GM04504 (cell line): ENCODE results near the gene TEX19.
A peak's percentile ranks its signal among the peaks of the same experiment; 100 is the strongest.

Experiments used
- DNase-seq: peaks from one replicate; pipeline ENCODE4 v3.0.0-alpha.2; 2012; ENCODE audit warnings: low read depth

Gene TEX19

GRCh38 chr17:82390860-82391435, 31.9 kb downstream of the TEX19 start:
- no peak for DNase-seq

DNA sequence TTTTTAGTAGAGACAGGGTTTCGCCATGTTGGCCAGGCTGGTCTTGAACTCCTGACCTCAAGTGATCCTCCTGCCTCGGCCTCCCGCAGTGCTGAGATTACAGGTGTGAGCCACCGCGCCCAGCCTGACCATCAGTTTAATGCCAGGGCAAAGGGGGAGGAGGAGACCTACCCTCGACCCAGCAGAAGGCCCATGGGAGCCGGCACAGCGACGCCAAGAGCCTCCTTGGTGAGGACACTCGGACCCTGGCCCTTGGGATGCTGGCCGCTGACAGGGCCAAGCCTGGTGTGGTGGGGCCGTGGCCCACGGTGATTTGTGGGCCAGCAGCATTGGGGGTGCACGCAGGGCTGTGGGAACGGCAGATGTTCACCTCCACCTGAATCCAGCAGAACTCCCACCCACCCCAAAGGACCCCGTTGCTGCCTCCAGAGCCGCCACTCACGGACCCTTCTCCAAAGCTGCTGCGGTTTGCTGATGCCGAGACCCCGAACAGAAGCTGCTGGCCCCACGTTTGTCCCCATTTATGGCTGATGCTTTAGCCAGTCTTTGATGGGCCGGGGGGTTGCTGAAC, 32.5 kb downstream of the TEX19 start:
- no peak for DNase-seq

- DNase-seq: no peak
Measured at GRCh38 chr17:82392209-82392920, 33.3 kb downstream of the TEX19 start.

- DNase-seq: no peak
Measured at GRCh38 chr17:82392941-82393340, 33.9 kb downstream of the TEX19 start.

- no peak for DNase-seq
Measured at GRCh38 chr17:82394278-82394677, 35.2 kb downstream of the TEX19 start.

- DNase-seq: peak; percentile 99
Measured at GRCh38 chr17:82396601-82397435, 37.8 kb downstream of the TEX19 start.

- no peak for DNase-seq
Measured at GRCh38 chr17:82397449-82398335, 38.6 kb downstream of the TEX19 start.

DNA sequence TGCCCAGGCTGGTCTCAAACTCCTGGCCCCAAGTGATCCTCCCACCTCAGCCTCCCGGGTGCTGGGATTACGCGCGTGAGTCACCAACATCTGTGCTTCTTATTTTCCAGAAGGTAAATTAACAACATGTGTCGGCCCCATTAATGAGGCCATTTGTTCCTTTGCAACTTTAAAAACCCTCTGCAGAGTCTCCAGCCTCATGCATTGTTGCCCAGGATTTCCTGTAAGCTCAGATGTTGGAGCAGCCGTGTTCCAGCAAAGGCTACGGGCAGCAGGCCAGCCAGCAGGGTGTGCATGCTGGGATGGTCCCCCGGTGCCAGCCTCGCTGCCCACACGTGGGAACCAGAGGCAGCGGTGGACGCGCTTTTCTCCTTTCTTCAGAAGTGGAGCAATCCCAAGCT, 40.0 kb downstream of the TEX19 start:
- peak; percentile 89 for DNase-seq

- no peak for DNase-seq
Measured at GRCh38 chr17:82399601-82400101, 40.6 kb downstream of the TEX19 start.

- no peak for DNase-seq
Measured at GRCh38 chr17:82400206-82400605, 41.2 kb downstream of the TEX19 start.

- no peak for DNase-seq
Measured at GRCh38 chr17:82400830-82401229, 41.8 kb downstream of the TEX19 start.

DNA sequence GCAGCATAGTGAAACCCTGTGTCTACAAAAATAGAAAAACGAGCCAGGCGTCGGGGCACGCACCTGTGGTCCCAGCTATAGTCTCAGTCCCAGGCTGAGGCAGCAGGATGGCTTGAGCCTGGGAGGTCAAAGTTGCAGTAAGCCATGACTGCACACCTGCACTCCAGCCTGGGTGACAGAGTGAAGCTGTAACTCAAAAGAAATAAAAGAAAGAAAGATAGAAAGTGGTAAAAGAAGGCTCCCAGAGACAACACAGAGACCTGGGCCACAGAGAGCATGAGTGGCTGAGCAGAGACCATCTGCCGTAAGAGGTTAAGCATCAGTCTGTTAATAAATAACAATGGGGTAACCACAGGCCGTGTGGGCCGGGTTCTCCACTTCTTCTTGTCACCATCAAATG, 43.8 kb downstream of the TEX19 start:
- no peak for DNase-seq

DNA sequence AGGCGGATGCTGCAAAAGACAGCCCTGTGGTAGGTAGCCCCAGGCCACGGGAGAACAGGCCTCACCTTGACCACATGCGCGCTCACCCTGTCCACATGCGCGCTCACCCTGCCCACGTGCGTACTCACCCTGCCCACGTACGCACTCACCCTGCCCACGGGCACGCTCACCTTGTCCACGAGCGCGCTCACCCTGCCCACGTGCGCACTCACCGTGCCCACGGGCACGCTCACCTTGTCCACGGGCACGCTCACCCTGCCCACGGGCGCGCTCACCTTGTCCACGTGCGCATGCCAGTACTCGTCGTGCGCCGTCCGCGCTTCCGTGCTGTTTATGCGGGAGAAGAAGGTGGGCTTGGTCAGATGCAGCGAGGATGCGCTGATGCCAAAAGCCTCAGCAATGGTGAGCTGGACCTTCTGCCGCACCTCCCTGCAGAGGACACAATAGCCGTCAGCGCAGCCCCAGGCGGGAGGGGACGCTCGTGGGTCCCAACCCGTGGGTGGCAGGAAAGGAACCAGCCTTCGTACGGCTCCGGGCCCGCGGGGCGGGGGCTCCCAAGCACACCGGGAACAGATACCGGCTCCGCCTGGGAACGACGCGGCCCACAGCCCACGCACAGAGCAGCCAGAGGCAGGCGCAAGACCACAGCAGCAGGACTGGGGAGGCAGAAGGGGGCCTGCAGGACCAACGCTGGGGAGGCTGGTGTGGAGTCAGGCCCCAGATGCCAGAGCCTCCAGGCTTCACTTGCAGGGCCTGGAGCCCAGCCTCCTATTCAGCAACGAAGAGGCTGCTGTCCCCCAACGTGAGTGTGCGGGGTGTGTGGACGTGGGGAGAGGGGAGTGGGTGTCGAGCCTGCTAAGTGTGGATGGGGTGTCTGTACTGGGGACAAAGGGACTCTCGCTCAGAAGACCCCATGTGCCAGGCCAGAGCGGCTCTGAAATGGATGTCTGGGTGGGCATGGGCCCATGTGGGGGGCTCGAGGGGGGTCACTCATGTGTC, 44.9 kb downstream of the TEX19 start:
- no peak for DNase-seq

DNA sequence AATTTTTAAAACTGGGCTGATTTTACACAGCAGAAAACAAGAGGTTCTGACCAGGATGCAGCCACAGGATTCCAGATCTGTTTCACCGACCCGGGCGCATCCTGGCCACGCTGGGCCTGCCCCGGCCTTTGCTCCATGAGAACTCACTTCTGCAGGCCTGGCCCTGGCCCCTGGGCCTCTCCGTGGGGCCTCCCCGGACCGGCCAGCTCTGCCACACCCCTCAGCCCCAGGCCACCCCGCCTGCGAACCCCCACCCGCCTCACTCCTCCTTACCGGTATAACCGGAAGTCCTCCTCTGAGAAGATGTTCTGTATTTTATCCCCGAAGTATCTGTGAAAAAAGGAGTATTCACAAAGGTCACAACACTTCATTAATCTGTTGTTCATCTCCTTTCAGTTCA, 46.0 kb downstream of the TEX19 start:
- DNase-seq: no peak

- DNase-seq: no peak
Measured at GRCh38 chr17:82406131-82406671, 47.2 kb downstream of the TEX19 start.

GRCh38 chr17:82407255-82407654, 48.2 kb downstream of the TEX19 start:
- no peak for DNase-seq

DNA sequence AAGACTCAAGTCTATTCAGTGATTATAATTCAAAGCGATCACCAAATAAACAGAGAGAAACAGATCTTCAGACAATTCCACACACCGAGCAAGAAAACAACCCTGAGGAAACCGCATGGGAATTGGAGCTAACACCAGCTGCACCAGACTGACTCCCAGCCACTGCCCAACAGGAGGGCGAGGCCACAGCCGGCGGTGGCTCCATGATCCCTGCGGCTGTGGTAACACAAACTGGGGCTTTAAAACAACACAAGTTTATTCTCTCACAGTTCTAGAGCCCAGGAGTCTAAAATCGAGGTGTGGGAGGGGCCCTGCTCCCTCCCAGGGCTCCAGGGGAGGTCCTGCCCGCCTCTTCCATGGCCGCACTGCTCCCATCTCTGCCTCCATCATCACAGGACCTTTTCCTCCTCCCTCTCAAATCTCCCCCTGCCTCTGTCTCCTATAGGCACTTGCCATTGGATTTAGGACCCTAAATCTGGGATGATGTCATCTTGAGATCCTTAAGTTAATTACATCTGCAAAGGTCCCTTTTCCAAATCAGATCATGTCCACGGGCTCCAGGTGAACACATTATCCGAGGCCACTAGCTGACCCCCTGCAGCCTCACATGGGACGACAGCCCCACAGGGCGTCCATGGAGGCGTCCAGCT, 49.4 kb downstream of the TEX19 start:
- DNase-seq: no peak

- DNase-seq: no peak
Measured at GRCh38 chr17:82408938-82409318, 49.9 kb downstream of the TEX19 start.

DNA sequence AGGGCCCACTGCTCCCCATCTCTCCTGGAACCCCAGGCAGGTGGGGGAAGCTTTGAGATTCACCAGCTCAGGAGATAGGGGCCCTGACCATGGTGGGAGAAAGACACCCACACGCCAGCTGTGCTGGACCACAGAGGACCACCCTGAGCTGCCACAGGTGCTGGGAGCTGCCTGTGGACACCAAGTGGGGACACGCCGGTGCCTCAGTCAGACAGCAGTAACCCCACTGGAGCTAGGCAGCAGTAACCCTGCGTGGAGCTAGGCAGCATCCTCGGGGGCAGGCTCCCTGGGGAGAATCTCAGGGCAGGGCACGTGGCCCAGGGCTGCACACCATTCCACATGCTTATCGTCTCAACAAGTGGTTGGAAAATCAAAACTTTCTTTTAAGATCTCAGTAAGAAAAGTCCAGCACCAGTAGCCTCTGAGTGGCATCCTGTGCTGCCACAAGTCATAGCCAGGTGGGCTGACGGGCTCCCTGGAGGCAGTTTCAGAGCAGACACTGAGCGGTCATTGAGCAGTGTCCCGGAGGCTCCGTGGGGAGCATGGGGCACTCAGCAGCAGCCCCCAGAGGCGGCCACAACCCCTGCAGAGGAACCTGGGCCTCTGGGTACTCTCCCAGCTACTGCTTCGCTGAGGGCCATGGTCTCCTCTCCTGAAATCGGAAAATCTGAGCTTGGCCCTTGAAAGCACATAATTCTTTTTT, 51.1 kb downstream of the TEX19 start:
- no peak for DNase-seq
